IPS-NIHi7 (cell line): Measurements from ENCODE around the gene RXRG.

Experiments
- DNase-seq: peaks from one replicate; pipeline ENCODE4 v3.0.0; 2012; ENCODE audit warnings: mixed read lengths; ENCODE audit errors: extremely low spot score

The RXRG gene

DNA sequence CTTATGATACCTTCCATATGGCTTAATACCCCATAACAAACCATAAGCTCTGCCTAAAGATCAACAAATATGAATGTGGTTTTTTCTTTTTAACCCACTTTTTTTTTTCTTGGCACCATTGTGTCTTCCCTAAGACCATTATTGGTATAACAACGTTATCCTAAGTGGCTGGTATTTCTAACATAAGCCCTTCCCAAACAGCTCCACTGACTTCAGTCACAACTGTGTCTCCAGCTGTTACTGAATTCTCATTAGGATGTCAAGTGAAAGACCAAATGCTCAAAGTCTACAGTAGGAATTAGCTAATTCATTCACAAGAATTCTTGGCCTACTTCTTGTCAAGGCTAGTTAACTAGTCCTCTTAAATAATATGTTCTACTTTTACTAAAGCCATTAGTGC, 4.2 kb upstream of the RXRG start:
- DNase-seq: no peak

- no peak for DNase-seq
Observed at GRCh38 chr1:165445388-165445787, 462 bp upstream of the RXRG start.

DNA sequence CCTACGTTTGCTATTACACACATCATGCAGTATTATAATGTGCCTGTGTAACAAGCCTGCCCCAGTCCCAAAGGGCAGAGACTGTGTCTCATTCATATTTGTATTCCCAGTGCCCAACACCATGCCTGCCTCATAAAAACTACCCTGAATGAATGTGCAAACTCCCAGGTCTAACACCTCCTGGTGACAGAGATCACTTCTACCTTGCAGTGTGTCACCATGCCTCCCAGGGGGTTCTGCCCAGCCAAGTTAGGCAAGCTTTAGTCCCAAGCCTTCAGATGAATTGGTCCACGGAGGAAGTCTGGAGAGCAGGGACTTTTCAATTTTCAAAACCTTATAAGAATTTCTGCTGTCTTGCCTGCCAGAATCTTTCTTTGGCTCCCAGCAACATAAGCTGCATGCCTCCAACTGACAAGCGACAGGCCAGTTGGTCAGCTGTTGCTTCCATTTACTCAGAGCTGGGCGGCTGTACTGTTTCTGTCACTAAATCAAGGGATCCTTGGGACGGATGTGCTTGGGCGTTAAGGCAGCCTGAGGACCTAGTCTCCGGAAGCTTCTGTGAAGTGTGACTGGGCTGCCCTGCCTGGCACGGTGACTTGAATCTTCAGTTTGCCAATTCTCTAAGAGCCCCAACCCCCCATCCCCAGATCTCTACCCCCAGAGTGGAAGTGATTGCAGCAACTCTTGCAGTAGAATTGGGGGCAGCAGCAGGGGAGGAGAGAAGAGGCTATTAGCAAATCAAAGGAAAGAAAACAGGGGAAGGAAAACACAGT, 1.2 kb downstream of the RXRG start:
- DNase-seq: peak; percentile 32

GRCh38 chr1:165442653-165443052, 2.3 kb downstream of the RXRG start:
- no peak for DNase-seq

- no peak for DNase-seq
Observed at GRCh38 chr1:165442053-165442452, 2.9 kb downstream of the RXRG start.

GRCh38 chr1:165441166-165441880, 3.6 kb downstream of the RXRG start:
- no peak for DNase-seq

- DNase-seq: peak; percentile 25
Observed at GRCh38 chr1:165439330-165439729, 5.6 kb downstream of the RXRG start.

DNA sequence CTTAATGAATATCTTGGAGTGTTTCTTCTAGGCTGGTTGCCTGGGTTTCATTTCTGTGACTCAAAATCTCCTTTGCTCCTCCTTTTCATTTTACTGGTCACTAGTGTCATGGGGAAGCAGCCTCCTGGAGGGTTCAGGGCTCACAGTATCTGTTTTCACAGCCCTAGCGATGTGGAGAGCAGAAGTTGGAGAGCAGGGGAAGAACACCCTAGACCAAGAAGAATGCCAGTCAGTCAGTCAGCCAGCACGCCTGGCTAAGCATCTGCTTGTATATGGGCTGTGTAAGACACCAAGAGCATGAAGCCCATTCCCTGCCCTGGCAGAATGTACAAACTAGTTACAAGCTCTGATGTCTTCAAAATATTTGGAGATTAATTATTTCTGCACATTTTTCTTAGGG, 7.9 kb downstream of the RXRG start:
- no peak for DNase-seq

DNA sequence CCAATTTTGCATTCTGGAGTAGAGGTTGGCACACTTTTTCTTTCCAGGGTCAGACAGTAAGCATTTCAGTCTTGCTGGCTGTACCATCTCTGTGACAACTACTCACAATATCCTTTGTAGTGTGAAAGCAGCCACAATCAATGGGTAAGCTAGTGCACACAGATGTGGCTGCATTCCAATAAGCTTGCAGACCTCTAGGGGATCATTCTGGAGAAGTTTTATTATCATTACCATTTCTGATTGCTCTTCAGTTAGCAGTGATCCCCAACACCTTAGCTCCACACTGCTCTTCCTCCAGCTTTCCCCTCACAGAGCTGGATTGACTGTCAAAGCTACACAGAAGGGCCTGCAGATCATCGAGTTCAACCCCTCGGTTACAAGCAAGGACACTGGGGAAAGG, 9.1 kb downstream of the RXRG start:
- no peak for DNase-seq

DNA sequence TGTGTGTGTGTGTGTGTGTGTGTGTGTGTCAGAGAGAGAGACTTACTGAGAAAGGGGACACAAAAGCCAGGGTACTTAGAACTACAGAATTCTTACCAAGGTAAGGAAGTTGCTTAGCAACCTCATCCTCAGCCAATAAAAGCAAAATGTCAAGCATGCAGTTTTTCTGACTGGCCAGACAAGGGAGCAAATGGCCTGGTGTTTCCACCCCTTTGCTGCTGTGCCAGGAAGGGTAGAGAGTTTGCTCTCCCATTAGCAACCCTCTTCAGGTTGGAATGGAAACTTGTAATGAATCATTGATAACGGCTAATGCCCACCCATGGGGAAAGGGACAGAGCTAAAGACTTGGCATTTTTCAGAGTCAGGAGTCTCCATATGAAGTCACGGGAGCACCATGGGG, 10.6 kb downstream of the RXRG start:
- DNase-seq: peak; percentile 31

DNA sequence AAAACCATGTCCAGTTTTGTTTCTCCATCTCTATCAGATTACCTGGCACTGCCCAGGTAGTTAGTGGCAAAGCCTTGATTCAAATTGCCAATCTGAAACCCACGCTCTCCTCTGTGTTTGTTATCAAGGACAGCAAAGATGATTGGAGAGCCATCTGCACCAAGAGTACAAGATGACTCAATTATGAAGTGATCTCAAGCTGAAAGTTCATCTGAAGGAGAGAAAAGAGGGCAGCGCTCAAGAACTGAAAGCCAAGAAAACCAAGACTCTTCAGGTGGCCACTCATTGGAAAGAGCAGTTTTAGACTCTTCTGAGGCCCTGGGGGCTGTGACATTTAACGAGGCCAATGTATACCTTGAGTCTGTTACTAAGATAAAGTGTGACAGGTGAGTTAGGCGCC, 13.8 kb downstream of the RXRG start:
- no peak for DNase-seq

- no peak for DNase-seq
Observed at GRCh38 chr1:165426745-165427144, 18.2 kb downstream of the RXRG start.

DNA sequence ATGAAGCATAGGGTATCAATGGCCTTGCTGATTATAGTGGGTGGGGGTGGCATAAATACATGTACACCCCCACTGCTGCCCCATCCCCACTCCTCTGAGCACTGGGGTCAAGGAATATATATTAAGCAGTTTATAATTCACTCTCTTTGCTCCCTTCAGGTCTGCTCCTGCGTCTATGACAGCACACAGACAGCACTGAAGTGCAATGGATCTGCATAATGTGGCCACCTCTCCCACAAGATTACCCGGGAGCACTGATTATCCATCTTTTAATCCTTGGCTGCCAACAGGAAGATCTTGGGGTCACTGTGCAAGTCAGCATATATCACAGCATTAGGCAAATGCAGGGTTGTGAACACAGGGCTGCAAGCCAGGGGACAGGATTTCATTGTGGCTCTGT, 19.3 kb downstream of the RXRG start:
- DNase-seq: no peak

GRCh38 chr1:165424454-165425216, 20.3 kb downstream of the RXRG start:
- no peak for DNase-seq

GRCh38 chr1:165423136-165423535, 21.8 kb downstream of the RXRG start:
- DNase-seq: no peak

DNA sequence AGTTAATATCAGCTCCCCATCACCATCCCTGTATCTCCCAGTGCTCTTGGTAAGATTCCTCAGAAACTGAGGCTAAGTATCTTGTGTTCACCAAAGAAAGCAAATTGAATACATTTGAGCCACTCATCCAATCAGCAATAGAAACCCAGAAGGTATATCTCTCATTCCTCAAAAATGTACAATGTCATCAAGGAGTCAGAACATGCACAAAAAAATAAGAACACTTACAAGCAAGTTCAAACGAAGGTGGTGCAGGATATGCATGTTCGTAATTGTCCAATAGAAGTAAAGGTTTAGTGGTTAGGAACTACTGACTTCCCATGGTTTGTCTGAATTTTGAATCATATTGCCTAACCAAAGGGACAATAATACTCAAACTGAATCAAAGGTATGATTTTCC, 24.3 kb downstream of the RXRG start:
- no peak for DNase-seq

DNA sequence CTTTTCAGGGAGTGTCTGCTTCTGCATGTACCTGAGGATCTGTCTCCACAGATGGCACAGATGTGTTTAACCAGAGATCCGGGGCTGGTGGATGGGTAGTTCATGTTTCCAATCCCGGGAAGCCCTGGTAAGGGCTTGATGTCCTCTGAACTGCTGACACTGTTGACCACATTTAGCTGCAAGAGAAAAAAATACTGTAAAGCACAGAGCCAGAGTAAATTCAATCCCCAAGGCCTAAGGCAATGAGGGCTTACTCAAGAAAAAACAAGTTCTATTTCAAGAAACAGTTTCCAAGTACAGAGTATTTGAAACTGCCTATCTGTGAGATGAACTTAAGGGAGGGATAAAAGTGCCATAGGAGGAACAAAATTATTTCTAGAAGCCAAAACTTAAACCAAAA, 25.1 kb downstream of the RXRG start:
- DNase-seq: no peak

- DNase-seq: no peak
Observed at GRCh38 chr1:165418195-165418594, 26.7 kb downstream of the RXRG start.

DNA sequence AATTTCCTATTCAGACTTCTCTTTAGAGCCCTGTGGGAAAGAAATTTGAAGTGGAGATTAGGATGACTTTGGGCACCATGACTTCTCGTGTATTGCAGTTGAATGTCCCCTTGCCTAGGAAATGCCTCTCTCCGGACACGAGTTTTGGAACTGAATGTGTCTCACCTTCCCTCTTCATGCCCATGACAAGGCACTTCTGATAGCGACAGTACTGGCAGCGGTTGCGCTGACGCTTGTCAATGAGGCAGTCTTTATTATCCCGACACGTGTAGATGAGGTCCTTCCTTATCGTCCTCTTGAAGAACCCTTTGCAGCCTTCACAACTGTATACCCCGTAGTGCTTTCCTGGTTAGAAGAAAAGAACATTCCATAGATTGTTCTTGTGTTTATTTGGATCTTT, 28.1 kb downstream of the RXRG start:
- DNase-seq: no peak

- DNase-seq: no peak
Observed at GRCh38 chr1:165415068-165415467, 29.9 kb downstream of the RXRG start.

GRCh38 chr1:165414620-165415019, 30.3 kb downstream of the RXRG start:
- no peak for DNase-seq

GRCh38 chr1:165411396-165411795, 33.5 kb downstream of the RXRG start:
- DNase-seq: peak; percentile 17
